Measurements from ENCODE around the gene TNNI2. TPM values are rescaled to one million over a fixed set of nuclear protein-coding genes. Genes with fewer than 3 reads are reported as not detected.

The TNNI2 gene
- total RNA-seq, 2 donors from 2014 or later: 1.4 TPM; not detected in 1

DNA sequence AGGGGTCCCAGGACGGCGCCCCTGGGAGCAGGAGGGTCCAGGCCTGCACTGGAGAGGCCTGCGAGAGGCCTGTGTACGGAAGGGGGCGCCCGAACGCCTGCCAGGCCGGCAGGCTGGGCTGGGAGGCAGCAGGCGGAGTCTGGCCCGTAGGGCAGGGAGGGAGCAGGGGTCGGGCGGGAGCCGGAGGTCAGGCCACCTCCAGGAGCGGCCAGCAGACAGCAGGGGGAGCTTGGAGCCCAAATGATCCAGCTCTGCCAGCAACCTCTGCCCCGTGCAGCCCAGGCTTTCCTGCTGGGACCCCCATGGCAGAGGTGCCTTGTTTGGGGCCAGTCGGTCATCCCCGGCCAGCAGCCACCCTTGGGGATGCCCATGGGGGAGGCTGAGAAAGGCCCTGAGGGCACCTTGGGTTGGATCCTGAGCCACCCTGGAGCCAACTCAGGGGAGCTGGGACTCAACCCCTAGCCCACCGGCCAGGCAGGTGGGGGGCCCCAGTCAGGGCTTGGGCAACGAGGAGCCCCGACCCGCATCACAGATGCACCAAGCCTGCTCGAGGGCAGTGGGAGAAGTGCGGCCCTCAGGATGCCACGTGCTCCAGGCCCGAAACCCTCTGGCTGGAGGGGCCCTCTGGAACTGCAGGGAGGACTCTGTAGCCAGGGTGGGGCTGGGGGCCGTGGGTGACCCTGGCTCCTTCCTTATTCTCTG is 13.6 kb upstream of the TNNI2 start:
- ATAC-seq (peak; percentile 37 to 71), DNase-seq (ENCODE audit: low spot score) (no peak)
- Mint-ChIP-seq H3K4me3 (no peak overlapping the region), H3K36me3 (no peaks in the 10 kb centered on the region), H3K9me3 (no peaks in the 10 kb centered on the region), H3K4me1 (ENCODE audit: low read depth in 2 of 2) (peaks cover 3 to 12% of the 10 kb centered on the region in 2 donors), H3K27ac (no peak overlapping the region), H3K27me3 (peaks cover 0 to 9% of the 10 kb centered on the region in 2 donors)

DNA sequence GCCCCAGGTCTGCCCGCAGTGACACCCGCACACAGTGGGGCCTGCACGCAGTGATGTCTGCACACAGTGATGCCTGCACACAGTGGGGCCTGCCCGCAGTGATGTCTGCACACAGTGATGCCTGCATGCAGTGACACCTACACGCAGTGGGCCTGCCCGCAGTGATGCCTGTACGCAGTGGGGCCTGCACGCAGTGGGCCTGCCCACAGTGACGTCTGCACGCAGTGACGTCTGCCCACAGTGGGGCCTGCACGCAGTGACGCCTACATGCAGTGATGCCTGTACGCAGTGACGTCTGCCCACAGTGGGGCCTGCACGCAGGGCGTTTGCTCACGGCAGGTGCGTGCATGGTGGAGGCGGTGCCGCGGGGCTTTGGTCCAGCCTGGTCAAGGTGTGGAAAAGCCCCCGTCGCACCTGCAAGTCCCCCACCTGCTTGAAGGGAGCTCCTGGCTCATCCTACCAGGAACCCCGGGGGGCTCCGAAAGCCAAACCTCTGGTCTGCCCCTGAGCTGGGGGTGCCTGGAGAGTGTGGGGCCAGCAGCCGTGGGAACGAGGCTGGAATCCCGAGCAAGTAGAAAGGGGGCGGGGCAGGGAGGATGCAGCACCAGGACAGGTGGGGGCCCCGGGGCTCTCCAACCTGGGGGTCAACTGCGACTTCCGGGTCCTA is 12.9 kb upstream of the TNNI2 start:
- DNase-seq (ENCODE audit: low spot score) (no peak), ATAC-seq (no peak)
- peaks cover 3 to 12% of the 10 kb centered on the region in 2 donors for H3K4me1 Mint-ChIP-seq (ENCODE audit: low read depth in 2 of 2)
- H3K27me3 Mint-ChIP-seq: peaks cover 0 to 9% of the 10 kb centered on the region in 2 donors
- H3K27ac Mint-ChIP-seq: no peak overlapping the region
- H3K36me3 Mint-ChIP-seq: no peaks in the 10 kb centered on the region
- H3K9me3 Mint-ChIP-seq: no peaks in the 10 kb centered on the region
- H3K4me3 Mint-ChIP-seq: no peak overlapping the region

DNA sequence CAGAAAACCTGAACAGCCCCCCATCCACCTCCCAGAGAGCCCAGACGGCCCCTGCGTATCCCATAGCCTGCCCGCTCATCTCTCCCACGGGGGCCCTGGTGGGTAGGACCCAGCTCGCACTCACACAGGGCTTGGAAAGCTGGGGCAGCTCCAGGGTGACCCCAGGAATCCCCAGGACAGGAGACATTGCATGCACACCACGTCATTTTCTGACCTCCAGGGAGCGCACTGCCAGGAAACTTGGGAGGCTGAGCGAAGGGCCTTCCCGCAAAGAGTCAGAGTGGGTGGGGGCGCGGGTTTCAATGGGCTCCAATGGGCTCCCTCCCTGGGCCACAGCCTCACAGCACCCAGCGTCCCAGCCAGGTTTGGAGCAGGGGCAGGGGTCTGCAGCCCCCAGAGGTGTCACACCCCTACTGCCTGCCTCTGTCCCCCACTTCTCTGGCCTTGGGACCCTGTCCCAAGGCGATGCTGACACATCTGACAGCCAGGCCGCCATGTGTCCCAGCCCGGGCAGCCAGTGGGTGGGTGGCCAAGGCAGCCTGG is 12.2 kb upstream of the TNNI2 start:
- no peak overlapping the region for H3K27ac Mint-ChIP-seq
- peaks cover 0 to 7% of the 10 kb centered on the region in 2 donors for H3K27me3 Mint-ChIP-seq
- no peaks in the 10 kb centered on the region for H3K9me3 Mint-ChIP-seq
- no peak for ATAC-seq
- no peak for DNase-seq (ENCODE audit: low spot score)
- H3K4me3 Mint-ChIP-seq: no peak overlapping the region
- peaks cover 3 to 5% of the 10 kb centered on the region in 2 donors for H3K4me1 Mint-ChIP-seq (ENCODE audit: low read depth in 2 of 2)
- no peaks in the 10 kb centered on the region for H3K36me3 Mint-ChIP-seq

DNA sequence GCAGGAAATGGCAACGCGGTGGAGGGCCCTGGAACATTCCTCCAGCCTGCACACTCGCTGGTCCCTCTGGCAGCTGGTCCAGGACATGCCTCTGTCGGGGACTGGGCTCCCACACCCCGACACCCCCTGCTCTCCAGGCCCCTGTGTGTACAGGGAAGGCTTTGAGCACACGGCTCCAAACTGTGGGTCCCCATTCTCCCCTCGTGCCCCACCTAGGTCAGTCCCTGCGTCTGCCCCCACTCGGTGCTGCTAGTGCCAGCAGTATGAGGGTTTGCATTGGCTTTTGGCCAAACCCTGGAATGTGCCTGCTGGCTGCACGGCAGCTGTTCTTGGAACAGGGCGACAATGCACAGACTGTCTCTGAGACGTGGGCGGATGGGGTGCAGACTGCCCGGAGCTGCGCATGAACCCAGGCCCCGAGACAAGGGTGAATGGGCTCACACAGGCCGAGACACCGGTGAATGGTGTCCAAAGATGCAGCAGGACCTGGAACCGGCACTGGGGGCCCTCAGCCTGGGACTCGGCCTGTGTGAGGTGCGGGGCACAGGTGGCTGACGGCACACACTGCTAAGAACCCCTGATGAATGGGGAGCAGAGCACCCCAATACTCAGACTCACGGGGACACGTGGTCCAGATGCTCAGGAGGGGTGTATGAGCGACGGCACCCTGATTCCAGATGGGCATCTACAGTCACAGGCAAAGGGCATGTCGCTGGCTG is 11.5 kb upstream of the TNNI2 start:
- H3K27me3 Mint-ChIP-seq: peaks cover 0 to 7% of the 10 kb centered on the region in 2 donors
- no peak for ATAC-seq
- no peak overlapping the region for H3K4me3 Mint-ChIP-seq
- peaks cover 0 to 5% of the 10 kb centered on the region in 2 donors for H3K4me1 Mint-ChIP-seq (ENCODE audit: low read depth in 2 of 2)
- DNase-seq (ENCODE audit: low spot score): no peak
- no peaks in the 10 kb centered on the region for H3K9me3 Mint-ChIP-seq
- H3K27ac Mint-ChIP-seq: no peak overlapping the region
- no peaks in the 10 kb centered on the region for H3K36me3 Mint-ChIP-seq

DNA sequence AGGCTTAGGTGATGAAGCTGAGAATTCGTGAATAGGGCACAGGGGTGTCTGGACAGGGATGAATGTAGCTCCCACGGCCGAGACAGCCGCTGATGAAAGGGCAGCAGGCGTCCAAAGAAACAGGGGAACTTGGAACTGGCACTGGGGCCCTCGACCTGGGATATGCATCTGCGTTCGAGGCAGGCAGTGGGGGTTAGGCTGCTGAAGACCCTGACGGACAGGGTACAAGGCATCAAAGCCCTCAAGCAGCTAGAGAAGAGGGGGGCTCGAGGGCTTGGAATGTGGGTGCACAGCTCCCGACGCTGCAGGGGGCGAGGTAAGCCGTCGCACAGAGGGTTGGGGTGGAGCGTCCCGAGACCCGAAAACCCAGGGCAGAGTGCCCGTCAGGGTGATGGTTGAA is 10.8 kb upstream of the TNNI2 start:
- DNase-seq (ENCODE audit: low spot score) (no peak), ATAC-seq (no peak)
- H3K27me3 Mint-ChIP-seq: peaks cover 0 to 7% of the 10 kb centered on the region in 2 donors
- no peaks in the 10 kb centered on the region for H3K36me3 Mint-ChIP-seq
- H3K4me1 Mint-ChIP-seq (ENCODE audit: low read depth in 2 of 2): peaks cover 0 to 5% of the 10 kb centered on the region in 2 donors
- H3K9me3 Mint-ChIP-seq: no peaks in the 10 kb centered on the region
- no peak overlapping the region for H3K4me3 Mint-ChIP-seq
- H3K27ac Mint-ChIP-seq: no peak overlapping the region

DNA sequence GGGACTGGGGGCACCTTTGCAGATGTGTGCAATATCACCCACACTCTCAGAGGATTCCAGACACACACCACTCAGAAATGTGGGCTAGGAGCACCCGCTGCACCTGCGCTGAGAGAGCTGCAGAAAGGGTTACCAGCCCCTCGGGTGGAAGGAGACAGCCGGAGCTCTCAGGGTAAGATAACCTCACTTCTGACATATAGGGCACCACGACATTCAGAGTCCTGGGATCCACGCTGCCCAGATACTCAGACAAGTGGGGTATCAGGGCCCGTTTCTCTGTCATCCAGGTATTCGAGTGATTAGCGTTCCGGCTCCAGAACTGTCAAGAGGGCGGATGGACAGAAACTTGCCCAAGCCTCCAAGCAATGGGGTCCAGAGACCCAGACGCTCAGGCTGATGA is 10.2 kb upstream of the TNNI2 start:
- H3K27ac Mint-ChIP-seq: no peak overlapping the region
- H3K4me1 Mint-ChIP-seq (ENCODE audit: low read depth in 2 of 2): peaks cover 0 to 5% of the 10 kb centered on the region in 2 donors
- H3K27me3 Mint-ChIP-seq: peaks cover 0 to 7% of the 10 kb centered on the region in 2 donors
- ATAC-seq: no peak
- no peak overlapping the region for H3K4me3 Mint-ChIP-seq
- H3K9me3 Mint-ChIP-seq: no peaks in the 10 kb centered on the region
- H3K36me3 Mint-ChIP-seq: no peaks in the 10 kb centered on the region
- DNase-seq (ENCODE audit: low spot score): no peak

DNA sequence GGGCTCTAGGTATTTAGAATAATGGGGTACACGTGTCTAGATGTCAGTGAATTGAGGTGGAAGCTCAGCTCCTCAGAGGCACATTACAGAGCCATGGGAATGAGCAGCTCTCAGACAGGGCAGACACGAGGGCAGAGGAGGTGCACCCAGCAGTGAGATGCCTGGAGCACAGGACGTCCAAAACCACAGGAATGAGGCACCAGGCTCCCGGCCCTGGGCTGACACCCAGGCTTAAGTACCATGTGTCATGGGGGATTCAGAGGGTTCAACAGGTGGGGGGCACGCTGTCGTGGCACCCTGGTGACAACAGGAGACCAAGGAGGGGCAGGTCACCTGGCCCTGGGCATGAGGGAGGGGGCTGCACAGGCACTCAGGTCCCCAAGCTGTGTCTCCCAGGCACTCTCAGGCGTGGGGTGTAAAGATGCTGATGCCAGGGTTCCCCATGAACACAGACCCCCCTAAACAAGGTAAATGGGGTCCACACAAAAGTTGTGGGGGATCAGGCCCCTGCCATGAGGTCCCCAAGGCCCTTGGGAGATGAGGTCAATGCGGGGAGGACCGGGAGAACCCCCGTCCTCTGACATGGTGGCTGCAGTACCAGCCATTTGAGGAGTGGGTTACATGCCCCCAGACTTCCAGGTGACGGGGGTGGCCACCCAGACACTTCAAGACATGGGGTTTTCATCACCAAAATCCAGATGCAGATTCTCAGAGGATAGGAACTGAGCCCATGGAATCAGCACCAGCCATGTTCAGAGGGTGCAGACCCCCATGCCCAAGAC is 9.6 kb upstream of the TNNI2 start:
- no peak for DNase-seq (ENCODE audit: low spot score)
- ATAC-seq: no peak
- no peak overlapping the region for H3K27ac Mint-ChIP-seq

DNA sequence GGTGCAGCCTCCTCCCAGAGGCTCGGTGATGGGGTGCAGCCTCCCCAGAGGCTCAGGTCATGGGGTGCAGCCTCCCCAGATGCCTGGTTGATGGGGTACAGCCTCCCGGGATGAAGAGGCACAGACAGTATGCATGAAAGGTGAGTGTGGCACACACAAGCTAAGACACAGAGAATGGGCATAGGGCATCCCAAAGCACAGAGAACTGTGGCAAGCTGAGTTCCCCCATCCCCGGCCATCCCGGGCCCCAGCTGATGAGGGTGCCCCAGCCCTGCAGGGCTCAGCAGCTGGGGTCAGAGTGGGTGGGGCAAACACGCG is 8.8 kb upstream of the TNNI2 start:
- Mint-ChIP-seq H3K4me3 (no peak overlapping the region), H3K27me3 (peaks cover 0 to 7% of the 10 kb centered on the region in 2 donors), H3K9me3 (no peaks in the 10 kb centered on the region), H3K4me1 (ENCODE audit: low read depth in 2 of 2) (peaks cover 0 to 5% of the 10 kb centered on the region in 2 donors), H3K36me3 (no peaks in the 10 kb centered on the region), H3K27ac (no peak overlapping the region)
- ATAC-seq: no peak
- DNase-seq (ENCODE audit: low spot score): peak; percentile 51

More for the DNA sequence above, 9.6 kb upstream of the TNNI2 start:
- Mint-ChIP-seq H3K4me1 (ENCODE audit: low read depth in 2 of 2) (peaks cover 0 to 5% of the 10 kb centered on the region in 2 donors), H3K4me3 (no peak overlapping the region), H3K9me3 (no peaks in the 10 kb centered on the region), H3K36me3 (no peaks in the 10 kb centered on the region), H3K27me3 (peaks cover 0 to 7% of the 10 kb centered on the region in 2 donors)

DNA sequence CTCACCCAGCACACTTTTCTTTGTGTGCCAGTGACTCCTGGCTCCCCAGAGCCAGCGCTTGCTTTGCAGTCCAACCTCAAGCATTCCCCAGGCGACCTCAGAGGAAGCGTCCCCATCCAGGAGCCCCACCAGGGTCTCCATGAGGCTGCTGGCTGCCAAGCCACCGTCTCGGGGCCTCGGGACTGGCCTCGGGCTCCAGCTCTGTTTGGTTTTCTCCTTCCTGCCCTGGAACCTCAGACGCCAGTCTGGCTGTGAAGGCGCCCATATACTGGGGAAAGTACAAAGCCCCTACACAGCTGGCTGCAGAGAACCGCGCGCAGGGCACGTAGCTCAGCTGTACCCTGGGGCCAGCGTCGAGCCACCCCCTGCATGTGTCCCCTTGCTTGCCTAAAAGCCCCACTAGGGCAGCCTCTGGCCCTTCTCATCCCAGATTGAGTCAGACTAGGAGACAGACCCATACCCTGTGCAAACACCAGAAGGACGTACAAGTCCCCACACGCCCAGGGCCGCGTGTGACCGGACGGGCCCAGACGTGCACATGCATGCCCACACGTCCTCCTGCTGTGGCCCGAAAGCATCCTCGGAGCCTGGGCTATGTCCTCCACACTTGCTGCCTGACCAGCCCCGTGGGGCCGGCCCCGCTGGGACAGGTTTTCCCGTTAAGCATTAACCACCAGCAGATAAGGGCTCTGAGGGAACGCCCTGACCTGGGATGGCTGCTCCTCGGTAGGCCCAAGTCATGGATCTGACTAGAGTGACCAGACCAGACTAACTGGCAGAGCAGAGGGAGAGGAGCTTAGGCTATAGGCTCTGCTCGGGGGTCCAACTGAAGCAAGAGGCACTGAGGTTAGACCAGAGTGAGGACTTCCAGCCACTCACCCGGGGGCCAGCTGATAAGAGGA is 8.2 kb upstream of the TNNI2 start:
- no peaks in the 10 kb centered on the region for H3K36me3 Mint-ChIP-seq
- ATAC-seq: no peak
- no peak overlapping the region for H3K4me3 Mint-ChIP-seq
- H3K27me3 Mint-ChIP-seq: peaks cover 0 to 7% of the 10 kb centered on the region in 2 donors
- H3K9me3 Mint-ChIP-seq: no peaks in the 10 kb centered on the region
- peaks cover 0 to 5% of the 10 kb centered on the region in 2 donors for H3K4me1 Mint-ChIP-seq (ENCODE audit: low read depth in 2 of 2)
- DNase-seq (ENCODE audit: low spot score): peak; percentile 49
- no peak overlapping the region for H3K27ac Mint-ChIP-seq

DNA sequence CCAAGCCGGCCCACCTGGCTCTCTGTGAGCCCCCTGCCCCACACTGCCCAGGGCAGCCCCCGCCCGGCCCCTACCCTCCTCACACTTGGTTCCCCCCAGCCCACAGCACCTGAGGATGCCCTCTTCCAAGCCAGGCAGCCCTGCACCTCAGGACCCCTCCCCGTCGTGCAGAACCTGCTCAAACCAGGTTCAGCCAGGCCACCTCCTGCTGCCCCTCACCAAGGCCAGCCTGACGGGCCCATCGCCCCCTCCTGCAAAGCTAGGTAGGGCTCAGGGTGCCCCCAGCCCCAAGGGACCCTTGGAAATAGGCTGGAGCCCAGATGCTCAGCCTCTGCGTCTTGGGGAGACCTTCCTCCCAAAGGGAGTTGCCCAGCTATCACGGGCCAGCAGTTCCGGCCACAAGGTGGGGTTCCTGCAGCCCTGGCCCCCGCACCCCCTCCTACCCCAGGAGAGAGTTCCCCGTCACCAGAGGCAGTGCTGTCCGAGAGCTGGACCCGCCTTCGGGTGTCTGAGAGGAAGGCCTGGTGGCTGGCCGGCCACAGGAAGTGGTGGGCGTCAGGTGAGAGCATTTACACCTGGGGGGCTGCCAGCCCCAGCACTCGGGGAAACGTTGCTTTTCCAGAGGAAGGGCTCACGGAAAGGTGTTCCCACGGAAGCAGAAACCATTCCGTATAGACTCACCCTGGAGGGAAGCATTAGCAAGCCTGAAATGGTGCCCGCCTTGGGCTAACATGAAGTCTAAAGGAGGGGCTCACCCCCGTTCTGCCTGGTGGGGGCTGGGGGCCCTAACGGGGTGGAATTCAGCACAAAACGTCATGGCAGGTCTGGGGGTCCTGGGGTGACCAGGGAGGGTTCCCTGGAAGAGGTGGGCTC is 7.2 kb upstream of the TNNI2 start:
- peaks cover 0 to 5% of the 10 kb centered on the region in 2 donors for H3K4me1 Mint-ChIP-seq (ENCODE audit: low read depth in 2 of 2)
- no peaks in the 10 kb centered on the region for H3K9me3 Mint-ChIP-seq
- H3K36me3 Mint-ChIP-seq: no peaks in the 10 kb centered on the region
- DNase-seq (ENCODE audit: low spot score) (peak; percentile 56), ATAC-seq (no peak)
- H3K27ac Mint-ChIP-seq: peak overlapping the region in 1 of 2 donors; percentile 50
- no peak overlapping the region for H3K4me3 Mint-ChIP-seq
- H3K27me3 Mint-ChIP-seq: peaks cover 0 to 7% of the 10 kb centered on the region in 2 donors

DNA sequence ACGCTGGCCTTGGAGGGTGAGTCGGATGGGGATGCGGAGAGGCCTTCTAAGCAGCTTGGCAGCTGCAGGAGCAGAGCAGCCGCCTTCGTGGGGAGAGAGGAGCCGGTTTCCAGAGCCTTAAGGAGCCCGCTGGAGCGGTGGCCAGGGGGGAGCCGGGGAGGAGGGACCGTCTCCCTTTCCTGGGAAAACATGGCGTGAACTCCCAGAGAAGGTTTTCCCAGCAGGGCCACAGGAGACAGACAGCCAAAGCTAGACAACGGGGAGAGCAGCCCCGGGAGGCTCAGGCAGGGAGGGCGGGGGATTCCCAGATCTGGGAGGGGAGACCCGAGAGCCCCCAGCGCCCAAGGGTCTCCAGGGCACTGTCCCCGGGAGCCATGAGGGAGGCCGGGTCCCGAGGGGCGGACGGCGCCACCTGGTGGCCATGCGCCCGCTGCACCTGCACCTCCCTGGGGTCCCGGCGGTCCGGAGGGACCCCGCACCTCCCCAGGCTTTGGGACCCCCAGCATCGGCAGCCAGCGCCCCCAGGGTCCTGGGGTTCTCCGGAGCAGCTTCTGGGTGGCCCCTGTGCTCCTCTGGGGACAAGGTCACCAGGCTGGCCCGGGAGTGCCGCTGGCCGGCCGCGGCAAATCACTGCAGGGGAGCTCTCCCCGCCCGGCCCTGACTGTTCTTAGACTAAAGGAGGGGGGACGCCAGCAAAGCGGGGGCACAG is 6.4 kb upstream of the TNNI2 start:
- Mint-ChIP-seq H3K36me3 (no peaks in the 10 kb centered on the region), H3K4me3 (no peak overlapping the region), H3K9me3 (no peaks in the 10 kb centered on the region), H3K4me1 (ENCODE audit: low read depth in 2 of 2) (peaks cover 0 to 5% of the 10 kb centered on the region in 2 donors), H3K27ac (peak overlapping the region in 1 of 2 donors; percentile 50), H3K27me3 (peaks cover 0 to 7% of the 10 kb centered on the region in 2 donors)
- ATAC-seq (peak; percentile 66 to 81), DNase-seq (ENCODE audit: low spot score) (peak; percentile 71)
